K562 (cell line): ENCODE results near the gene HSPH1. TPM values are rescaled to one million over a fixed set of nuclear protein-coding genes. Genes with fewer than 3 reads are reported as not detected.

Source experiments
- ATAC-seq: fragments of 200-7000 bp; cut with Tn5 transposase; 3 replicates; pipeline ENCODE4 v1.9.1; 2020; ENCODE audit warnings: moderate library complexity
- BruUV-seq: library from RNA; stranded (reverse); fragments of 400-500 nt; replicated peaks from 2 replicates; lab custom pipeline; 2021; lab: Mats Ljungman, UMichigan
- CTCF ChIA-PET: fragments of 300-600 bp; formaldehyde crosslinking; extraction: SDS; loops from one replicate; lab custom pipeline; 2021; ENCODE audit warnings: low intra/inter-chr PET ratio; lab: Yijun Ruan, JAX
- POLR2A ChIA-PET: fragments of 300-600, 350-650 bp; sonication (Branson Sonifier 250); formaldehyde crosslinking; extraction: SDS; loops from one replicate; lab custom pipeline; 2021; ENCODE audit warnings: antibody characterized with exemption, inconsistent platforms; lab: Yijun Ruan, JAX
- DNase-seq, 4 experiments: peaks; one replicate each; pipeline versions ENCODE4 v3.0.0 to v3.0.0-alpha.2; 2011 to 2018; ENCODE audit warnings: low spot score in 3 of 4, mixed read lengths in 3 of 4; ENCODE audit errors: extremely low read depth in 1 of 4
- FAIRE-seq: peaks from 2 replicates; lab custom pipeline; 2011; peaks lifted over from hg19 to GRCh38; lab: Jason Lieb, UNC
- H2AFZ ChIP-seq: 2 replicates; pipeline ENCODE4 v1.6.0; 2011; ENCODE audit warnings: low read depth, low read length, control low read depth, inconsistent platforms
- H3K27ac ChIP-seq: fragments of 200-600 bp; 3 replicates; pipeline ENCODE4 v1.8.0; 2011; ENCODE audit warnings: low read depth, mild to moderate bottlenecking, control low read depth, inconsistent platforms, low read length, moderate library complexity, mixed read lengths; ENCODE audit errors: extremely low read depth
- H3K27me3 ChIP-seq, 2 experiments: fragments of 300-600 bp in 1 of 2; 2 replicates in 1 of 2; 3 replicates in 1 of 2; pipeline versions ENCODE4 v1.6.0 to v1.8.0; 2011; ENCODE audit warnings: inconsistent platforms in 2 of 2, low read length in 2 of 2, mild to moderate bottlenecking in 1 of 2, mixed read lengths in 1 of 2, moderate library complexity in 1 of 2; ENCODE audit not compliant: control insufficient read depth in 2 of 2, insufficient read depth in 2 of 2
- H3K36me3 ChIP-seq: fragments of 300-600 bp; 3 replicates; pipeline ENCODE4 v1.8.0; 2011; ENCODE audit warnings: mild to moderate bottlenecking, low read length, inconsistent platforms; ENCODE audit not compliant: control insufficient read depth, insufficient read depth
- H3K4me1 ChIP-seq, 2 experiments: fragments of 200-600 bp in 1 of 2; replicated peaks in 1 of 2; 2 replicates in 1 of 2; 3 replicates in 1 of 2; pipeline versions ENCODE4 v1.5.1 to v1.8.0; 2011; ENCODE audit warnings: inconsistent platforms in 2 of 2, low read length in 2 of 2, mild to moderate bottlenecking in 1 of 2, mixed read lengths in 1 of 2, moderate library complexity in 1 of 2; ENCODE audit not compliant: control insufficient read depth in 2 of 2, insufficient read depth in 2 of 2
- H3K4me2 ChIP-seq: 2 replicates; pipeline ENCODE4 v1.6.1; 2011; ENCODE audit warnings: low read length, control low read depth, inconsistent platforms, mixed read lengths; ENCODE audit not compliant: insufficient read depth
- H3K4me3 ChIP-seq: fragments of 200-600 bp; sonication (generic), shearing (Covaris generic); 2 replicates; pipeline ENCODE4 v1.5.1; 2016; ENCODE audit warnings: control low read depth, inconsistent platforms
- H3K79me2 ChIP-seq: fragments of 200-600 bp; 3 replicates; pipeline ENCODE4 v1.8.0; 2011; ENCODE audit warnings: low read length, inconsistent platforms; ENCODE audit not compliant: control insufficient read depth, insufficient read depth
- H3K9ac ChIP-seq, 2 experiments: 2 replicates each; pipeline versions ENCODE4 v1.6.0 to v1.6.1; 2011; ENCODE audit warnings: low read depth in 2 of 2, low read length in 2 of 2, control low read depth in 1 of 2, inconsistent platforms in 1 of 2, mild to moderate bottlenecking in 1 of 2, mixed read lengths in 1 of 2; ENCODE audit not compliant: insufficient read depth in 1 of 2
- H3K9me1 ChIP-seq: one replicate; pipeline ENCODE4 v1.6.0; 2011; ENCODE audit warnings: inconsistent platforms, mild to moderate bottlenecking, low read length, moderate library complexity; ENCODE audit not compliant: control insufficient read depth, insufficient read depth
- H3K9me3 ChIP-seq: replicated peaks from 2 replicates; pipeline ENCODE4 v1.5.1; 2011; ENCODE audit warnings: low read depth, low read length, inconsistent platforms; ENCODE audit not compliant: control insufficient read depth, insufficient read depth
- H4K20me1 ChIP-seq: replicated peaks from 2 replicates; pipeline ENCODE4 v1.6.1; 2011; ENCODE audit warnings: low read length, inconsistent platforms, mixed read lengths; ENCODE audit not compliant: control insufficient read depth, insufficient read depth
- C11orf30 ChIP-seq: fragments of 450-650 bp; IDR thresholded peaks from 2 replicates; pipeline ENCODE4 v1.6.1; 2016; ENCODE audit warnings: low read depth, mild to moderate bottlenecking
- CREB5 ChIP-seq: fragments of 250-450 bp; sonication (Bioruptor Pico); IDR thresholded peaks from 2 replicates; pipeline ENCODE4 v1.5.0; 2020; ENCODE audit warnings: mild to moderate bottlenecking
- ETV6 ChIP-seq, 3 experiments: fragments of 150-350 bp in 1 of 3; sonication (generic) in 1 of 3; formaldehyde crosslinking in 1 of 3; IDR thresholded peaks; 2 replicates each; pipeline versions ENCODE4 v1.6.1 to v1.8.0; 2014 to 2022; ENCODE audit warnings: borderline replicate concordance in 2 of 3, low read depth in 2 of 3, antibody characterized with exemption in 1 of 3, low read length in 1 of 3, mild to moderate bottlenecking in 1 of 3, missing genetic modification reagents in 1 of 3
- FOXM1 ChIP-seq, 2 experiments: fragments of 450-650 bp in 1 of 2; sonication (generic) in 1 of 2; formaldehyde crosslinking in 1 of 2; IDR thresholded peaks; 2 replicates each; pipeline versions ENCODE4 v1.6.1 to v1.9.0; 2017 to 2022; ENCODE audit warnings: low read depth in 2 of 2, mild to moderate bottlenecking in 2 of 2, missing genetic modification reagents in 1 of 2, moderate library complexity in 1 of 2
- IRF2 ChIP-seq: sonication (generic); formaldehyde crosslinking; IDR thresholded peaks from 2 replicates; pipeline ENCODE4 v1.8.1; 2022; ENCODE audit warnings: mild to moderate bottlenecking, missing genetic modification reagents
- KLF10 ChIP-seq: fragments of 250-450 bp; sonication (Bioruptor Pico); IDR thresholded peaks from 2 replicates; pipeline ENCODE4 v1.6.1; 2021; ENCODE audit warnings: matching md5 sums
- MNT ChIP-seq, 2 experiments: fragments of 450-650 bp; conservative IDR thresholded peaks; 2 replicates each; pipeline ENCODE4 v1.6.1; 2017; ENCODE audit warnings: mild to moderate bottlenecking in 2 of 2, moderate library complexity in 2 of 2
- NCOA2 ChIP-seq, 2 experiments: fragments of 450-650 bp; IDR thresholded peaks; 2 replicates each; pipeline ENCODE4 v1.6.1; 2018; ENCODE audit warnings: mild to moderate bottlenecking in 2 of 2, moderate library complexity in 1 of 2; ENCODE audit not compliant: partially characterized antibody in 2 of 2
- SMARCC2 ChIP-seq: fragments of 450-650 bp; IDR thresholded peaks from 2 replicates; pipeline ENCODE4 v1.6.1; 2017; ENCODE audit warnings: antibody characterized with exemption, moderate library complexity, mild to moderate bottlenecking, low read depth
- TAF7 ChIP-seq: fragments of 450-650 bp; IDR thresholded peaks from 2 replicates; pipeline ENCODE4 v1.6.1; 2016; ENCODE audit warnings: missing genetic modification characterization, missing compliant biosample characterization
- ZBTB7A ChIP-seq: IDR thresholded peaks from 2 replicates; pipeline ENCODE4 v1.6.1; 2011; ENCODE audit warnings: low read depth, mild to moderate bottlenecking, low read length, moderate library complexity, borderline replicate concordance; ENCODE audit not compliant: control insufficient read depth
- ZNF232 ChIP-seq: sonication (generic); formaldehyde crosslinking; IDR thresholded peaks from 2 replicates; pipeline ENCODE4 v1.8.0; 2022; ENCODE audit warnings: mild to moderate bottlenecking, missing genetic modification reagents
- WGBS: fragments of 100-300 bp; shearing (Covaris generic); methylation state at CpG from one replicate; pipeline ENCODE4 v1.1.6; 2016; ENCODE audit warnings: low coverage, mixed read lengths; ENCODE audit not compliant: insufficient coverage; ENCODE audit errors: missing lambda C conversion rate; 5-methylcytosine and 5-hydroxymethylcytosine counted together
- in situ Hi-C: fragments of 300-500 bp; cut with MboI; formaldehyde crosslinking; loops from 4 replicates; pipeline ENCODE4 v1.15.0; 2018; ENCODE audit warnings: inconsistent platforms, mixed read lengths
- intact Hi-C: fragments of 100-400 bp; cut with micrococcal nuclease; formaldehyde crosslinking; loops from 2 replicates; pipeline ENCODE4 v1.14.2; 2022
- polyA plus RNA-seq, 8 experiments: library from polyadenylated mRNA; depleted of rRNA in 4 of 8; stranded (reverse) in 5 of 8; unstranded in 3 of 8; fragments of >200 nt; fragmentation: Nextera tagmentation in 2 of 8; fragmentation: Illumina TruSeq in 1 of 8; extraction: Ambion mirVana in 2 of 8; extraction: Trizol in 1 of 8; gene quantifications; 2 replicates each; pipeline versions ENCODE4 v1.2.1 to v1.2.3, GENCODE V29; 2011 to 2014; ENCODE audit warnings: inconsistent platforms in 1 of 8, missing spikeins in 1 of 8
- total RNA-seq, 7 experiments: library from RNA; depleted of rRNA in 6 of 7; stranded (reverse); fragments of >200 nt in 6 of 7; fragmentation: Illumina TruSeq in 2 of 7; extraction: Trizol in 2 of 7; gene quantifications; 2 replicates each; pipeline versions ENCODE4 v1.2.1 to v1.2.3, GENCODE V29; 2011 to 2021; ENCODE audit warnings: low replicate concordance in 1 of 7

HSPH1 gene
- total and polyA plus RNA-seq, 9 of the 15 experiments (the other 6 are each of a cell fraction or from before 2014, with no cell fraction given), result 34.6 to 104 (median 64.7) TPM

- H3K36me3 ChIP-seq, result no peaks in the 10 kb centered on the region
- POLR2A ChIA-PET, result no interaction called here
- DNase-seq (no peak), FAIRE-seq (no peak), ATAC-seq (no peak)
- H3K27me3 ChIP-seq, result peaks cover 3 to 22% of the 10 kb centered on the region in 2 experiments; a peak in 4 of 5 replicates
- H2AFZ ChIP-seq, result no peak overlapping the region
- no peak overlapping the region for H3K4me2 ChIP-seq
- in situ Hi-C loops, result no loop called here
- H3K9ac ChIP-seq, result no peak overlapping the region
- CTCF ChIA-PET, result no interaction called here
- no peak for TF ChIP-seq ETV6 (IDR thresholded peaks at IDR 0.05; ENCODE audit: borderline replicate concordance in 1 of 2, low read depth in 2 of 2, low read length in 1 of 2)
- no peak for TF ChIP-seq ETV6 (CRISPR knock-in tag; IDR thresholded peaks at IDR 0.05; ENCODE audit: borderline replicate concordance)
- no peak for TF ChIP-seq NCOA2 (IDR thresholded peaks at IDR 0.05; ENCODE audit: partially characterized antibody in 2 of 2)
- no peak for TF ChIP-seq KLF10
- no peak for TF ChIP-seq ZBTB7A
- TF ChIP-seq ZNF232 (CRISPR knock-in tag), result no peak
- no peak for TF ChIP-seq FOXM1 (IDR thresholded peaks at IDR 0.05; ENCODE audit: low read depth)
- TF ChIP-seq FOXM1 (CRISPR knock-in tag; IDR thresholded peaks at IDR 0.05; ENCODE audit: low read depth), result no peak
- TF ChIP-seq CREB5, result no peak
- TF ChIP-seq C11orf30, result no peak
- no peak for TF ChIP-seq SMARCC2
- no peak for TF ChIP-seq IRF2 (CRISPR knock-in tag)
- no peak for TF ChIP-seq TAF7 (tag)
- TF ChIP-seq MNT (conservative IDR thresholded peaks at IDR 0.05), result no peak
- 0% methylated on average over 4 of the region's 4 CpGs for WGBS
- no TSS peak for BruUV-seq
- no peaks in the 10 kb centered on the region for H3K9me1 ChIP-seq
- no peak overlapping the region for H3K27ac ChIP-seq
- no peaks in the 10 kb centered on the region for H3K9me3 ChIP-seq
- no peaks in the 10 kb centered on the region for H3K79me2 ChIP-seq
- no peaks in the 10 kb centered on the region for H3K4me1 ChIP-seq
- intact Hi-C loops, result no loop called here
- no peak overlapping the region for H3K4me3 ChIP-seq
- H4K20me1 ChIP-seq, result no peaks in the 10 kb centered on the region
Observed at GRCh38 chr13:31114641-31115040, 47.1 kb downstream of the HSPH1 start.
